Cardiac muscle cell (in vitro differentiated cells and primary cell): ENCODE measurements around the gene SUGT1. TPM values are rescaled to one million over a fixed set of nuclear protein-coding genes. Genes with fewer than 3 reads are reported as not detected.

ENCODE experiments used
- DNase-seq, 2 donors: peaks; one replicate each; pipeline versions ENCODE4 v3.0.0 to v3.0.0-alpha.2; 2010 to 2017; ENCODE audit warnings: low read depth in 1 of 2, low spot score in 1 of 2
- H3K27ac ChIP-seq: fragments of 200-600 bp; sonication (generic); 2 replicates; pipeline ENCODE4 v1.5.1; 2016
- H3K27me3 ChIP-seq: fragments of 200-600 bp; sonication (generic); 2 replicates; pipeline ENCODE4 v1.6.0; 2016; ENCODE audit warnings: control low read depth
- H3K36me3 ChIP-seq: fragments of 200-600 bp; sonication (generic); 2 replicates; pipeline ENCODE4 v1.5.1; 2016; ENCODE audit warnings: control low read depth
- H3K4me1 ChIP-seq: fragments of 200-600 bp; sonication (generic); 2 replicates; pipeline ENCODE4 v1.8.1; 2017; ENCODE audit warnings: low read depth, mild to moderate bottlenecking, mixed run types
- H3K4me3 ChIP-seq: fragments of 200-600 bp; sonication (generic); 2 replicates; pipeline ENCODE4 v1.5.1; 2016; ENCODE audit warnings: mild to moderate bottlenecking
- H3K9me3 ChIP-seq: fragments of 200-600 bp; sonication (generic); 2 replicates; pipeline ENCODE4 v1.5.1; 2017; ENCODE audit warnings: low read depth, mild to moderate bottlenecking, control low read depth
- CTCF ChIP-seq: IDR thresholded peaks from 2 replicates; pipeline ENCODE4 v1.5.1; 2012; ENCODE audit warnings: low read depth, mild to moderate bottlenecking, low read length
- polyA plus RNA-seq: library from polyadenylated mRNA; unstranded; fragments of >200 nt; fragmentation: Nextera tagmentation; extraction: Ambion mirVana; gene quantifications from 2 replicates; pipeline ENCODE4 v1.2.1, GENCODE V29; 2016
- total RNA-seq: library from RNA; depleted of rRNA; stranded (reverse); fragments of >200 nt; gene quantifications from 2 replicates; pipeline ENCODE4 v1.2.3, GENCODE V29; 2016

SUGT1 gene
- total and polyA plus RNA-seq, 2 experiments from 2014 or later, result 32.9 to 40.7 TPM

GRCh38 chr13:52743569-52743968 is 90.9 kb downstream of the SUGT1 start:
- Histone ChIP-seq H3K4me1 (no peaks in the 10 kb centered on the region), H3K27ac (no peak overlapping the region), H3K36me3 (no peaks in the 10 kb centered on the region), H3K27me3 (peaks cover 39% of the 10 kb centered on the region), H3K4me3 (no peak overlapping the region), H3K9me3 (no peaks in the 10 kb centered on the region)
- no peak for DNase-seq
- TF ChIP-seq CTCF, result no peak

- H3K27me3 ChIP-seq, result peaks cover 35% of the 10 kb centered on the region
- no peak for DNase-seq
- H3K36me3 ChIP-seq, result no peaks in the 10 kb centered on the region
- H3K4me1 ChIP-seq, result no peaks in the 10 kb centered on the region
- H3K9me3 ChIP-seq, result no peaks in the 10 kb centered on the region
- H3K27ac ChIP-seq, result no peak overlapping the region
- no peak for TF ChIP-seq CTCF
- no peak overlapping the region for H3K4me3 ChIP-seq
Measured at GRCh38 chr13:52743988-52744387, 91.4 kb downstream of the SUGT1 start.

- H3K27me3 ChIP-seq, result peaks cover 25% of the 10 kb centered on the region
- H3K27ac ChIP-seq, result no peak overlapping the region
- no peak for DNase-seq
- no peak for TF ChIP-seq CTCF
- no peak overlapping the region for H3K4me3 ChIP-seq
- H3K9me3 ChIP-seq, result no peaks in the 10 kb centered on the region
- no peaks in the 10 kb centered on the region for H3K4me1 ChIP-seq
- H3K36me3 ChIP-seq, result no peaks in the 10 kb centered on the region
Measured at GRCh38 chr13:52744842-52745375, 92.3 kb downstream of the SUGT1 start.

GRCh38 chr13:52746141-52746540 is 93.5 kb downstream of the SUGT1 start:
- TF ChIP-seq CTCF, result no peak
- DNase-seq, result no peak
- H3K4me1 ChIP-seq, result no peaks in the 10 kb centered on the region
- H3K27ac ChIP-seq, result no peak overlapping the region
- no peaks in the 10 kb centered on the region for H3K9me3 ChIP-seq
- H3K4me3 ChIP-seq, result no peak overlapping the region
- no peaks in the 10 kb centered on the region for H3K36me3 ChIP-seq
- peaks cover 13% of the 10 kb centered on the region for H3K27me3 ChIP-seq

- Histone ChIP-seq H3K27ac (no peak overlapping the region), H3K4me1 (no peaks in the 10 kb centered on the region)
Measured at GRCh38 chr13:52749419-52749818, 96.8 kb downstream of the SUGT1 start.

More at GRCh38 chr13:52749419-52749818, 96.8 kb downstream of the SUGT1 start:
- TF ChIP-seq CTCF, result no peak
- H3K27me3 ChIP-seq, result no peaks in the 10 kb centered on the region
- DNase-seq, result no peak
- no peaks in the 10 kb centered on the region for H3K9me3 ChIP-seq
- no peaks in the 10 kb centered on the region for H3K36me3 ChIP-seq
- H3K4me3 ChIP-seq, result no peak overlapping the region

Other genes starting within 250 kb of the SUGT1 start
- 0.66 and 0.85 TPM in 2 replicates for gene THSD1, start 246.7 kb upstream of the SUGT1 start, total RNA-seq
- not detected in 2 replicates for gene THSD1, start 246.7 kb upstream of the SUGT1 start, polyA plus RNA-seq
- gene VPS36, start 202.2 kb upstream of the SUGT1 start, total RNA-seq, result 23.8 and 31.7 TPM in 2 replicates
- gene VPS36, start 202.2 kb upstream of the SUGT1 start, polyA plus RNA-seq, result 24.6 and 30.8 TPM in 2 replicates
- 9.9 and 47.2 TPM in 2 replicates for gene CKAP2, start 197.4 kb upstream of the SUGT1 start, total RNA-seq
- gene CKAP2, start 197.4 kb upstream of the SUGT1 start, polyA plus RNA-seq, result 24.9 and 82.6 TPM in 2 replicates
- 5.0 and 6.1 TPM in 2 replicates for gene HNRNPA1L2, start 10.4 kb upstream of the SUGT1 start, total RNA-seq
- 7.1 and 7.4 TPM in 2 replicates for gene HNRNPA1L2, start 10.4 kb upstream of the SUGT1 start, polyA plus RNA-seq
- 0.15 TPM in 1 of 2 replicates, not detected in the other for gene CNMD, start 87.0 kb downstream of the SUGT1 start, total RNA-seq
- gene CNMD, start 87.0 kb downstream of the SUGT1 start, polyA plus RNA-seq, result 0.16 and 0.24 TPM in 2 replicates
- gene PCDH8, start 195.8 kb downstream of the SUGT1 start, total RNA-seq, result 0.42 and 0.74 TPM in 2 replicates
- 0.07 and 0.84 TPM in 2 replicates for gene PCDH8, start 195.8 kb downstream of the SUGT1 start, polyA plus RNA-seq